Endometrial microvascular endothelial cells (primary cell): Measurements from ENCODE around the gene BHLHE23. TPM values are rescaled to one million over a fixed set of nuclear protein-coding genes. Genes with fewer than 3 reads are reported as not detected.

ENCODE experiments used
- in situ Hi-C: cut with HindIII; loops from 2 replicates; pipeline ENCODE4 v1.10.0; 2017; ENCODE audit warnings: low sequenced_read_pairs, low pct_unique_long_range_greater_than_20kb; ENCODE audit errors: inconsistent ontology term
- total RNA-seq: library from RNA; depleted of rRNA; stranded (reverse); fragments of >200 nt; gene quantifications from one replicate; pipeline ENCODE4 v1.2.3, GENCODE V29; 2015; ENCODE audit errors: inconsistent ontology term

Gene BHLHE23
- total RNA-seq, 1 donor from 2014 or later, result not detected

DNA sequence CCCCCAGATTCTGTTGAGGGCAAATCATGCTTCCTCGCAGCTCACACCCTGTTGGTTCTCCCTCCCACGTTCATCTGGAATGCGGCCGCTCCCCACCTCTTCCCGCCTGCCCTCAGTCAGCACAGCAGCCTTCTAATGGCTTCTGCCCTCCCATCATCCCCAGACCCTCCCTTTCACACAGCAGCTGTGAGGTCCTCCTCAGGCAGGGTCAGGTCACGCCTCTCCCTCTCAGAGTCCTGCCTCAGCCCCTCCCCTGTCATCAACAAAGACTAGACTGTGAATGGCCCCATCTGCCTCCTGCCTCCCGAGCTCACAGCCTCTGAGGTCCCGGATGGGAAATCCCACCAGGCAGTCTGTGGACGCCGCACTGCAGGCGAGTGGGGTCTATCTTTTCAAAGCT, 7.9 kb upstream of the BHLHE23 start:
- in situ Hi-C loops, result no loop called here

GRCh38 chr20:63014287-63014686, 7.5 kb upstream of the BHLHE23 start:
- in situ Hi-C loops, result no loop called here

DNA sequence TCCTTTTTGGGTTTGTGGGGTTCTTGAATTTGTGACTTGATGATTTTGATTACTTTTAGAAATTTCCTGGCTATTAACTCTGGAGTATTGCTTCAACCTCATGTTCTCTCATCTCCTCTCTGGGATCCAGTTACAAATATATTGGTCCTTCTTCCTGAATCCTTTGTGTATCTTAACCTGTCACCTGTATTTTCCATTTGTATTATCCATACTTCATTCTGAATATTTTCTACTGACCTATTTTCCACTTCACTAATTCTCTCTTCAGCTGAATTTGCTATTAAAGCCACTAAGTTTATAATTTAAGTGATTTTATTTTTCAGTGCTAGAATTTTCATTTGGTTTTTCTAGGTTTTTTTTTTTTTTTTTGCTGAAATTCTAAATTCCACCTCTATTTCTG, 6.4 kb upstream of the BHLHE23 start:
- in situ Hi-C loops, result no loop called here

DNA sequence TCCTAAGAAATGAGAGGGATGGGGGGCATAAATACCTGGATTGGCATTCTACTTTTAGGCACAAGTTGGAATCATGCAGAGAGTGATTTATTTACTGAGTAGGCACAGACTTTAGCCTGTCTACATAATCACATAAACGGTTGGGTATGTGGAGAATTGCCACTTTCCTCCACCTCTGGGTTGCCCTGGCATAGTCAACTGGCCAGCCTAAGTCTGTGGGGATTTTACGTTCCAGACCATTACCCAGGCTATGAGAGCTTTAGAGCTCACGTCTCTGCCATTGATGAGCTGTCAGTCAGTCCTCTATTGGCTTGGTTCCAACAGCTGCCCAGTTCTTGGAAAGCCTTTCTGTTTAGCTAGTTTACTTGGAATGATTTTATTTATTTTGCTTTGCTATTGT, 5.0 kb upstream of the BHLHE23 start:
- in situ Hi-C loops, result no loop called here

GRCh38 chr20:63009988-63010769, 3.4 kb upstream of the BHLHE23 start:
- in situ Hi-C loops, result no loop called here

GRCh38 chr20:63009045-63009961, 2.5 kb upstream of the BHLHE23 start:
- in situ Hi-C loops, result no loop called here

DNA sequence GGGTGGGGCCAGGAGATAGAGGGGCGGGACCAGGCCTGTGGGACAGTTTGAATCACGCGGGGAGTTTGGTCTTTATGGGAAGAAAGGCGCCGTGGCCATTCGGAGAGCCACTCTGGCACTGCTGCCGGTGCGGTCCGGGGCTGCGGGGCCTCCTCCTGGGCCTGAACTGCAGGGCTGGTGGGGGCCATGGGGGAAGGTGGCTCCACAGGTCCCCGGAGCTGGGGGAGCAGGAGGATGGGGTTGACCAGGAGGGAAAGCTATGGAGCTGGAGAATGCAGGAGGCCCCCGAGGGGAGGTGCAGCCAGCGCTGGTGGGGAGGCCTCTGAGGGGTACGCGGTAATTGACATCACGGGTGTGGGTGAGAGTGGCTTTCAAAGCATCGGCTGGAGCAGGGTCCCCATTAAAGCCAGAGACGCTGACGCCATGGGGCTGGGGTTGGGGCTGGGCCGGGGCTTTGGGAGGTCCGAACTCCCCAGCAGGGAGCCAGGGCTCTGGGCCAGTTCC, 1.8 kb upstream of the BHLHE23 start:
- in situ Hi-C loops, result no loop called here

- in situ Hi-C loops, result no loop called here
Observed at GRCh38 chr20:63007646-63008488, 1.1 kb upstream of the BHLHE23 start.

DNA sequence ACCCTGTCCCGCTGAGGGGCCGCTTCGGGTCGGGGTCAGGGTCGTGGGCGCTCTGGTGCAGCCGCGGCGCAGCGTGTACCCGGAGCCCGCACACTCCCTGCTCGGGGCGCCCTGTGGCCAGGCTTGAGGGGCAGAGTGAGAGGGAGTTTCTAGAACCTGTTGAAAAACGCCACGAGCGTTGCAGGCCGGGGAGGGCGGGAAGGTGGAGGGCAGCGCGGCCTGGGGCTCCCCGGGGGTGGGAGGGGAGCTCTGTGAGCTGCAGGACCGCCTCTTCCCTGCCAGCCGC, 539 bp upstream of the BHLHE23 start:
- in situ Hi-C loops, result no loop called here

- in situ Hi-C loops, result no loop called here
Observed at GRCh38 chr20:63005862-63006539, 763 bp downstream of the BHLHE23 start.

- in situ Hi-C loops, result no loop called here
Observed at GRCh38 chr20:63005365-63005861, 1.4 kb downstream of the BHLHE23 start.

DNA sequence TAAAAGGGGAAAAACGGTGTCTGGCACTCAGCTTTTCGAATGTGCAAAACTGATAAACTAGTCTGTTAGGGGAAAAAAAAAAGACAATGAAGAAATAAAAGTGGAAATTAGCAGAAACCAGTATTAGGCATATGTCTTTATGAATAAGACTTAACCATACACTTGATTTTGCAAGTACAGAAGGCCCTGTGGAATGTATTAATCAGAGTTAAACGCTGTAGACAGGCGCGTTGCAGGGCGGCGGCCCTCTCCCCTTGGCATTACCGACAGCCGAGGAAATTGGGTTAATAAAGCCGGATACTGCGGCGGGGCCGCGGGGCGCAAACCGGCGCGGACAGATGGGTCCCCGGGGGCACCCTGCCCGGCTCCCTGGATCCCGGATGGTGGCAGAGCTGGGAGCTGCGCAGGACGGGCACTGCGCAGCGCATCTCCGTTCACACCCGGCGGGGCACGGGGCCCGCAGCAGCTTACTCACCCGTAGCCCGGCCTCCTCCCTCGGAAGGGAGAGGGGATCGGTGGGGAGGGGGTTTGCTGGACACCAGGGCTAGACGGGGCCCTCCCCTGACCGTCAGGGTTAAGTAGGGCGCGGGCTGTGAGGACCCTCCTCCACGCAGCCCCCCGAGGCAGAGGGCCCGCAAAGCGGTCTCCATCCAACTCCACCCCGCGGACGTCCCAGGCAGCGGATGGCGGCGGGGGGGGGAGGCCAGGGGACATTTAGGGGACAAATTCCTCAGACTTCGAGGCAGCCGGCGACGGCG, 2.0 kb downstream of the BHLHE23 start:
- in situ Hi-C loops, result no loop called here

GRCh38 chr20:63003546-63003945, 3.2 kb downstream of the BHLHE23 start:
- in situ Hi-C loops, result no loop called here

GRCh38 chr20:63002511-63002910, 4.3 kb downstream of the BHLHE23 start:
- in situ Hi-C loops, result no loop called here

DNA sequence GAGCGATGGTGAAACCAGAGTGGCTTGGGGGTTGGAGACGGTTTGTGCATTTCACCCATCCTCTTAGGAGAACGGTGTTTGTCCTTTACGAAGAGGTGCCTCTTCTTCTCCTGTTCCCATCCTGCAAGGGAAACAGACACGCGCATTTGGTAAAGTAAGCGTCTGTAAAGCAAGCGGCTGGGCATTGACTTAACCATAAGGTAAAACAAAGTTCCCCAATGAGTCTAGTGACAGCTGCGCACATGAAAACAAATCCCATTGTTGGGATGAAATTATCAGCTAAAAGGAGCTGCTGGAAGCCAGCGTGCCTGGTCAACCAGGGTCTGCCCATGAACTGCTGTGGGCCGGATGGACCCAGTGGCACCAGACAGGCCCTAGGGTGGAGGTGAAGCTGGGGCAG, 5.8 kb downstream of the BHLHE23 start:
- in situ Hi-C loops, result no loop called here

DNA sequence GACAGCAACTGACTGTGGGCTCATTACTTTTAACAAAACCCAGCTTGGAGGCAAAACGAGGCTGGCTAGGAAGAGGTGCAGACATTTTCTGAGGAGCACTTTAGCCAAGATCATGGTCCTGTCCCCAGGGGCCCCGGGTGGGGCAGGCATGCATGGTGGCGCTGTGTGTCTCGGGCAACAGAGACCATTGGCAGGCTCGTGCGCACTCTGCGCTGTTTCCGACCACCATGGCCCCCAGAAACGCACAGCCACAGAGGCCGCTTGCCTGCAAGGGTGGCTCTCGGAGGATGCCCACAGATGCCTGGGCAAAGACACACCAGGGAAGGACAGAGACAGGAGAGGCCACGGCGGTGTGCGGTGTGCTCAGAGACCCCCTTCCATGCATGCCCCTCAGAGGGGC, 6.7 kb downstream of the BHLHE23 start:
- in situ Hi-C loops, result no loop called here

GRCh38 chr20:62999580-62999979, 7.2 kb downstream of the BHLHE23 start:
- in situ Hi-C loops, result no loop called here

GRCh38 chr20:62998449-62998848, 8.3 kb downstream of the BHLHE23 start:
- in situ Hi-C loops, result no loop called here
